NCI-H345 treated with DMSO at 0.1 percent for 48 hours (cell line): ENCODE data around the gene GPR107.

Experiments used
- DNase-seq: peaks from one replicate; lab custom pipeline; 2025; ENCODE audit not compliant: unreplicated experiment; lab: John Stamatoyannopoulos, UW

Gene GPR107

DNA sequence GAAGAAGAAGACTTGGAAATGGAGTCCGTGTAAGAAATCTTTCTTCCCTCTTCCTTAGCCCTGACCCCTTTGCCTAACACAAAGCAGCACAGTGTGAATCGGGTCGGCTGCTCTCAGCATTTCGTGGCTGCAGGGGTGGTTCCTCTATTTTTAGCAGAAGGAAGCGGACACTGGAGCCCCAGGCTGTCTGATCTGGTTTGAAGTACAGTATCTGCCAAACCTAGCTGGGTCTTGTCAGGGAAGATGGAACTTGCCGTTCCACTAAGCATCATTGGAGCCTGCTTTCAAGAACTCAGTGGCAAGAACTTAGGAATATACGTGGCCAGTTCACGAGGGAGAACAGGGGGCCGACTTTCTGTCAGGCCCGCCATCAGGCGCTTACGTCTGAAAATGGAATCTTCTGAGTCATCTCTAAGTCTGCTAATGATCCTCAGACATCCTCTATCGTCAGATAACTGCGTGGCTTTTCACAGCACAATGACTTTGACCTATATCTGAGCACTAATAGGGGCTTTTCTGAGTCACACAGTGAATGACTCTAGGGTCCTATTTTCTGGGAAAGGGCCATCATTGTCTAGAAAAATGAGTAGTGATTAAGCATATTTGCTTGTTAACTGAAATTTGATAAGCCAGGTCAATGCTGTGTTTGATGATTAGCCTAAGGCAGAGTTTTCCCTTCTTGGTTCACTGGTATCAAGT, 75.2 kb downstream of the GPR107 start:
- no peak for DNase-seq

DNA sequence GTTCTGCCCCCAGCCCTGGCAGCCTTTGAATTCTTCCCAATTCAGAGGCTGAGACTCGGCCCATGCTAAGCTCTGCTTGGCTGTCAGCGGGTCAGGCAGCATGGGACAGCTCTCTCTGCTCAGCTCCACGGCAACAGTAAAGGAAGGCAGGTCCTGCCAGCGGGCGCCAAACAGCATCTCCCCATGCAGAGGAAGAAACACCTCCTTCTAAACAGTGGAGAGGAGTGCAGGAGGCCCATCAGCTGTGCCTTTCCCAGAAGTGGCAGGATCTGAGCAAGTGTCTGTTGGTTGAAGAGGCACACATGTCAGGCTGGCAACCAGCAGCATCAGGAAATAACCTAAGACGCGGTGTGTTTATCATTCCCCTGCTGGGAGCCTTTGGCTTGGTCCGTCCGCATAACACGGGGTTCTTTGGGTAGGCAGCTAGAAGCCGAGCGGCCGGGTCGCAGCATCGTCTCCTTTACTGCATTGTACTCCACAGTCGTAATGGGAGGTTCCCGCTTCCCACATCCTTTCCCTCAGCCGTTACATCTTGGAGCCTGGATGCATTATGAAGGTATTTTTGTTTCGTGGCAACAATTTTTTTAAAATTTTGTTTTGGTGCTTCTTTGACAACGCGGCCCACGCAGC, 75.8 kb downstream of the GPR107 start:
- no peak for DNase-seq

DNA sequence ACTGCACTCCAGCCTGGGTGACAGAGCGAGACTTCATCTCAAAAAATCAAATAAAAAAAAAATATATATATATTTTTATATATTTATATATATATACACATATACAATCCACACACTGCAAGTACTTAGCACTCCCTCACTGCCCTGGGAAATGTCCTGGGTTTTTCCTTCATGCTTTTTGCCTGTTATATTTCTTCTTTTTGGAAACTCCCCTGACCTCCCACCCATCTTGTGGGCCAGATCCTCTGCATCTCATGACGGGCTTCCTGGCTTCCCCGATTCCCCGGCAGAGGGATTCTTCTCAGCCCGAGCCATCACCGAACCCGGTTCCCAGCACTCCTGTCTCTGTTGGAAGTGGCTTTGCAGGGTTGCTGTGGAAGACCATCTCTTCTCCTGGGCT, 79.0 kb downstream of the GPR107 start:
- no peak for DNase-seq

DNA sequence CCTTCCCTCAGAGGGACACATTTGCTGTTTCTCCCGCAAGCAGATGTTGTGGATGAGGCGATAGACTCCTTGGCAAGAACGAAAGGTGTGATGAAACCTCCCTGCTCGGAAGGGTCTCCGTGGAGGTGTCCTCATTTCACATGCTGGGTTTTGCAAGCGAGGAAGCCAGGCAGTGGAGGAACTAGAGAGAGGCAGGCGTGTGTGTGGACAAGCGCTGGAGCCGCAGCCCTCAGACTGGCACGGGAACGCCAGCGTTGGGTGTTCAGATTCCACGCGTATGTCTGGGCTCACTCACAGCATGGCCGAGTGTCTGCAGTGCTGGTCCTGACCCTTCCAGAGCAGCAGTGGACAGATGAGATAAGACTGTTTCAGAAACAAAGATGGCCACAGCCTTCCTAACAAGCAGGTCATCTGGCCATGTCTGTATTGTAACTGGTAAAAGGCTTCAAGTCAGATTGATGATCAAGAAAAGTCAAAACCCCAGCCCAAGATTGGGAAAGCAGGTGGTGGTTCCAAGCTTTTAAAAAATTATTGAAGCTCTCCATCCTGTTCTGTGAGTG, 83.5 kb downstream of the GPR107 start:
- DNase-seq, result no peak

DNA sequence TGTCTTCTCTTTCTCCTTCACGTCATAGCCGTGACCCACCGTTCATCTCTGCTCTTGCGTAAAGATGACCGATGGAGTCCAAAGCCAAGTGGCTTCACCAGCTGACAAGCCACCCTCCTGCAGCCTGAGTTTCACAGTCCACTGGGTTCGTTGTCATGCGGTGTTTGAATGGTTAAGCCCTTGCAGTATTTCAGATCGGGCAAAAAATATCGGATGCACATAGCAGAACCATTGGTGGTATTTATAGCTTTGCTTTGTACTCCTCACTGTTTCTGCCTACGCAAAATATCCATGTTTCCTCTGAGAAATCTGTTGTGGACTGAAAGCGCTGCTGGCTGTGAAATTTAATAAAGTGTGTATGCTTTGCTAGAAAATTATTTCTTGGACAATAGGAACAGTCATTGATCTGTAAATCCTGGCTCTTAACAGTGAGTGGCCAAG, 84.0 kb downstream of the GPR107 start:
- no peak for DNase-seq

DNA sequence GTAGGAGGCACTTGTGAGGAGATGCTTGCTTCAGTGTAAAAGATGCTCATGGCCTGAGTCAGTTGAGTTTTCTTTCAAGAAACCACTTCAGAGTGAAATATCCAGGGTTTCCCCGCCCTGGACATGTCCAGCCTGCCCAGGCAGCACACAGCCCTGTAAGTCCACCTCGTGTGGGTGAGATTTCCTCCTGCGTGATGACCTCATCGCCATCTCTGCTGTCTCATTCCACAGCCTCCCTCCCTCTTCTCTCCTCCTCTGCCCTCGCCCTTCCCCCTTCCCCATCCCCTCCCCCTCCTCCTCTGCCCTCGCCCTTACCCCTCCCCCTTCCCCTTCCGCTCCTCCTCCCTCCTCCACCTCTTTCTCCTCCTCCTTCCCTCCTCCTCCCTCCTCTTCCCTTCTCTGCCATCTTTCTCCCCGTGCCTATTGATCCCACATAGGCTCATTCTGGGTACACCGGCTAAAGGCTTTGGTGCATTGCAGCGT, 84.5 kb downstream of the GPR107 start:
- no peak for DNase-seq

DNA sequence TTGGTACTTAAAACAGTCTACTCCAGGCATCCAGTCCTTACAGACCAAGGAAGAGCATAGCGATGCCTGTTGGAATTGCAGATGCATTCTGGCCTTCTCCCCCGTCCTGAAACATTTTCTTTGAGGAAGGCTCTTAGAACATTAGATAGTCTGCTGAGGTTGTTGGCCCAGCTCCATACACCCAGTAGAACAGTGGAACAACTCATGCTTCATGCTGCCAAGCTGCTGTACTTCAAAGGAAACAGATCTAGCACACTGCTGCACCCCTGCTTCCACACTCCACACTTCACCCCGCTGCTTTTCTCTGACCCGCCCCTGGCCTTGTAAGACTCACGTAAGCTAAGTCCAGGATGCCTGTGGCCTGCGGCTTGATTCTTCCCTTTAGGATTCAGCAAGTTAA, 85.1 kb downstream of the GPR107 start:
- peak; percentile 42 for DNase-seq

DNA sequence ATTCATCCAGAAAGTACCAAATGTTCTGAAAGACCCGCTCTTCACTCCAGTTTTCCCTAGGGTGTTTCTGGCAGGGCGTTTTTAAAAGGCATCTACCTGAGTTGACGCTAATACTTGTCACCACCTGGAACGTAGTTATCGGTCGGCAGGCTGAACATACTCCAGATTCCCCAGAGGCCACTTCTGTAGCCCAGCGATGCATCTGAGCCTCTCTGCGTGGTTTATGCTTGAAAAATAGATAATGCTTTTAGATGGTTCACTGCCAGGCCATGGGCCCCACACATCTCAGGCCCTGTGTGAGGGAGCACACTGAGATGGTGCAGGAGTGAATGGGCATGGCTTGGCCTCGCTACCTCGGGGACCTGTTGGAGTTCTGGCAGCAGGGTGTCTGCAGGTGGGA, 85.5 kb downstream of the GPR107 start:
- DNase-seq, result peak; percentile 63

DNA sequence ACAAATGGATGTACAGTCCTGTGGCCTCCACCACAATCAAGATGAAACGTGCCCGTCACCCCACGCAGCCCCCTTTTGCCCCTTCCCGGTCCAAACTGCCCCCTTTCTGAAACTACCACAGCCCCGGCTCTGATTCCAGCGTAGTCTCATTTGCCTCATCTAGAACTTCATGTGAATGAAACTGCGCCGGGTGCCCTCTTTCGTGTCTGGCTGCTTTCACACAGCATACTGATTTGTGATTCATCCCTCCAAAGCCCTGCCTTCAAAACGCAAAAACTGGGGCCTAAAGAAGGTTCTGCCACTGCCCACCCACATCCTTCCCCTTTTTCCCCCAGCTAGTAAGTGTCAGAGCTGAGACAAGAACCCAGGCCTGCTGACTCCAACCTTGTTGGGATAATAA, 87.0 kb downstream of the GPR107 start:
- DNase-seq, result no peak

DNA sequence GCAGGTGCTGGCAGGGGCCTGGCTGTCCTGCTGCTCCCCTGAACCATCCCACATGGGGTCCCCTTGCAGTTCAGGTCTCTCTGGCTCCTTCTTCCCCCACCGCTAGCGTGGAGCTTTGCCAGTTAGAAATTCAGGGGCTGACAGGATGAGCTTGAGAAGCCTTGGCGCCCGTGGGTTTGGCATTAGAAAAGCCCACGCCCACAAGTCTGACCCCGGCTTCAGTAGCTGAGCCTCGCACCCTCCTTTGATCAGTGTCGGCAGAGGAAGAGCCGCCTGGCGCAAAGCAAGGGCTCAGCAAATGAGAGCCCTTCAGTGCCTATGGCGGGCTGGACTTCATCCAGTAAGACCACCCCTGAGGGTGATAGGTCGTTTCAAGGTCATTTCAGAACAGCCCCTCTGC, 88.3 kb downstream of the GPR107 start:
- DNase-seq, result no peak

DNA sequence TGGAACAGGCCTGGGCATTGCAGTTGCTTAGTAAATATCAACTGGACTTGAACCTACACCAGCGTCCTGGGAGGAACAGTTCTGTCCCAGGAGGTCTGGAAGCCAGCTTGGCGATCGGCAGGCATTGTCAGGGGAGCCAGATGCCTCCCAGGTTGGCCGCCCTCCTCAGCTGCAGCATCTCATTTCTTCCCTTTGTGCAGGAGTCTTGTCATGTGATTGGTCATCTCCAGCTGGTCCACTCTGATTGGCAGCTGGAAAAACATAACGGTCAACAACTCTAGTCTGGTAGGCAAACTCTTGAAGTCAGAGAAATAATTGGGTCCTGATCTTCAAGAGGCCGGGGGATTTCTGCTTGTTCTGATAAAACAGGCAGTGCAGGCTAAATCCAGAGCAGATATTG, 88.9 kb downstream of the GPR107 start:
- DNase-seq, result no peak

DNA sequence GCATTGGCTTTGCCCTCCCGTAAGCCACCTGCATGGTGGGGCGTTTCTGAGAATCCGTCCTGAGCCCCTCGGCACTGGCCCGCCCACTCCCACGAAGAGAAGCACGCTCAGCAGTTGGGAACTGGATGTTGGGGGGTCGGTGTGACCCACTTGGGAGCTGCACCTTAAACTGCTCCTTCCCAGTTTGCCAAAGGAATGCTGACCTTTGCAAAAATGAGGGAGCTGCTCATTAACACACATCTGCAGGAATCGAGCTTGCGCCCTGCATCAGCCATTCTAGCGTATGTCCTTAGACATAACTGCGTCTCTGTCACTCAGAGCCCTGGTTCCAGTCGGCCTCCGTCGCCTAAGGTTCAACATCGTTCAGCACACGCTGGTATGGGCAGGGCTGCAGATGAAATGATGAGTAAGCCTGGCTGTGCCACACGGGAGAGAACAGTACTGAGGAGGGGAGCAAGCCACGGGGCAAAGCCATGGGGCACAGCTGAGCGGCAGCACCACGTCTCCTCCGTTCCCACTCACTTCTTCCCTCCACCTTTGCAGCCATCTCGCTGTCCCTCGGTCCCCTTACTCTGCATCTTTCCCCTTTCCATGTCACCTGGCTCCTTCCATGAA, 89.7 kb downstream of the GPR107 start:
- DNase-seq, result no peak

DNA sequence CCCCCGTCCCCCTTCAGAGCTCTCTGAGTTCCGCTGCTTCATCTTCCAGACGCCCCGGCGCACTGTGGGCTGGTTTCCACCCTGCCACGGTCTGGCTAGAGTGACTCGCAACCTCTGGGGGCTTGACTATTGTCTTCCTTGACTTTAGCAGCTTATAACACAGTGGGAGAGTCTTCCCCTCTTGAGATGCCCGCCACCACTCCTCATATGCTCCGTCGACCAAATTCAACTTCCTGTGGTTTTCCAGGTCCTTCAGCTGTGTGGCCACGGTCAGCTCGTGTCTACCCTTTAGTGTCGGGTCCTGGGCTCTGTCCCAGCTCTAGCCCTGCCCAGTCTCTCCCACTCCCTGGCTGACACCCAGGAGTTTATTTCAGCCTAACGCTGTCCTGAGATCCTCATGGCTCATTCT, 90.3 kb downstream of the GPR107 start:
- no peak for DNase-seq

DNA sequence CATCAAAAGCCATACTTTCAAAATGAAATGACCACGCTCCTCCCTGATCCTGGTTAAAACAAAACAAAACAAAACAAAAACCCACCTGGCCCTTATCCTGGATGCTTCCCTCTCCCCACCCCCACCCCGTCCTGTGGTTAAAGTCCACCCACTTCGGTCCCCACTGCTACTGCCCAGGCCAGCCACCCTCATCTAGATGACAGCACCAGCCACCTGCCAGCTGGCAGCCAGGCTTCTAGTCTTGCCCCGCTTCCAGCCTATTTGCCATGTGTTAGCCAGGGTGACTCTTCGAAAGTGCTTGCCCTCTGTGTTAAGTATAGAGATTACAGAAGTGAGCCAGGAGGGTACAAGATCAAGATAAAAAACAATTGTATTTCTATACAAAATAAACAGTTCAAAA, 91.0 kb downstream of the GPR107 start:
- DNase-seq, result no peak

DNA sequence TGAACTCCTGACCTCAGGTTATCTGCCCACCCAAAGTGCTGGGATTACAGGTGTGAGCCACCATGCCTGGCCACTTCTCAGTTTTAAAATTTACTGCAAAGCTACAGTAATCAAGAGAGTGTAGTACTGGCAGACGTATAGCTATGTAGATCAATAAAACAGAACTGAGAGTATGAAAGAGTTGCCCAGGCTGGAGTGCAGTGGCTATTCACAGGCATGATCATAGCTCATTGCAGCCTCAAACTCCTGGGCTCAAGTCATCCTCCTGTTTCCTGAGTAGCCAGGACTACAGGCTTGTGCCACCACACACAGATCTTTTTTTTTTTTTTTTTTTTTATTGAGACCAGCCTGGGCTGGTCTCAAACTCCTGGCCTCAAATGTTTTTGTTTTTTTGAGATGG, 92.0 kb downstream of the GPR107 start:
- DNase-seq, result no peak

DNA sequence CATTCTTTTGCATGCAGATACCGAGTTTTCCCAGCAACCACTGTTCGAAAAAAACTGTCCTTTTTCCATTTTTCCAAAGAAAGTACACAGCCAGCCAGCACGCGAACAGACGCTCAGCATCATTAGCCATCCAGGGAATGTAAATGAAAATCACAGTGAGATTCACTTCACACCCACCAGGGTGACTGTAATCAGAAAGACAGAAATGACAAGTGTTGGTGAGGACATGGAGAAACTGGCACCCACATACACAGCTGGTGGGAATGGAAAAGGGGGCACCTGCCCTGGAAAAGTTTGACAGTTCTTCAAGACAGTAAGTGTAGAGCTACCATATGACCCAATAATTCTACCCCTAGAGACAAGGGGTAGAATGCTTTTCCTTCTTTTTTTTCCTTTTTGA, 93.5 kb downstream of the GPR107 start:
- no peak for DNase-seq

DNA sequence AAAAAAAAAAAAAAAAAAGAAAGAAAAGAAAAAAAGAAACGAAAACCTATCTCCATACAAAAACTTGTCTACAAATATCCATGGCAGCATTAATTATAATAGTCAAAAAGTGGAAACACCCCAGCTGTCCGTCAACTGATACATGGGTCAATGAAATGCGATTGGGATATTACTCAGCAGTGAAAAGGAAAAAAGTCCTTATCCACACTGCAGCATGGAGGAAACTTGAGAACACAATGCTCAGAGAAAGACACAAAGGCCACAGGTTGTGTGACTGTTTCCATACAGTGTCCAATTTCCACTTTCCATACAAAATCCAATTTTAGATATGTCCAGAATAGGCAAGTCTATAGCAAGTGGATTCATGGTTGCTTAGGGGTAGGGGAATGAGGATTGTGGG, 94.2 kb downstream of the GPR107 start:
- no peak for DNase-seq

DNA sequence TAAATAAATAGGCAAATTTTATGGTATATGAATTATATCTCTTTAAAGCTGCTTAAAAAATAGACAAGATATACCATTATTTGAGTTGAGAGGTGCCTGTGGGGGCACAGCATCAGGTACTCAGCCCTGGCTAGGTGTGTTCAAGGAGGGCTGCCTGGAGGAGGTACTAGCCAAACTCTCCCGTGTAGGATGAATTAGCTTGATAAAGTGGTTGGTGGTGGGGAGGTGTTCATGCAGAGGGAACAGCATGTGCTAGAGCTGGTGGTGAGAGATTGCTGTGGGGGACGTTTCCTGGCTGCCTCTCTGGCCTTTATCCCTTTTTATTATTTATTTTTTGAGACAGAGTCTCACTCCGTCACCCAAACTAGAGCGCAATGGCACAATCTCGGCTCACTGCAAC, 95.3 kb downstream of the GPR107 start:
- DNase-seq, result no peak

DNA sequence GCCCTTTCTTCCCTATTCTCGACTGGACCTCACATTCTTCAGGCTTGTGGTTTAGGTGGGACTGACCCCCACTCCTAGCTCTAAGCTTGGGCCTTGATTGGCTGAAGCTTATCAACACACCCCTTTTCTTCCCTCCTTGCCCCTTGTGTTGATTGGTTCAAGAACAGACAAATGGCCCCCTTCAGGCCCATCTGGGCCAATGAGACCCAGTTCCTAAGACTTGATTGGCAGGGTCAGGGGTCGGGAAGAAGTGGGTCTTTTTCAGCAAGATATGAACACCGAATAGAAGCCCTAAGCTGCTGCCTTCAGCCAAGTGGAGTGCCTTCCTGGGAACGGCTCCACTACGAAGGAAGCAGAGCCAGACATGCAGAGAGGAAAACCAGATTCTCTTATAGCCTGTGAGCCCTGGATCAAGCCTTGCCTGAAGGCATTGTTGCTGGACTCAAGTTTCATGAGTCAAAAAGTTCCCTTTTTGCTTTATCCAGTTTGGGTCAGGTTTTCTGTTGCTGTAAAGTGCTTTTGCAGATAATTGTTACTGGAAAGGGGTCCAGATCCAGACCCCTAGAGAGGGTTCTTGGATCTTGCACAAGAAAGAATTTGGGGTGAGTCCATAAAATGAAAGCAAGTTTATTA, 96.1 kb downstream of the GPR107 start:
- no peak for DNase-seq

DNA sequence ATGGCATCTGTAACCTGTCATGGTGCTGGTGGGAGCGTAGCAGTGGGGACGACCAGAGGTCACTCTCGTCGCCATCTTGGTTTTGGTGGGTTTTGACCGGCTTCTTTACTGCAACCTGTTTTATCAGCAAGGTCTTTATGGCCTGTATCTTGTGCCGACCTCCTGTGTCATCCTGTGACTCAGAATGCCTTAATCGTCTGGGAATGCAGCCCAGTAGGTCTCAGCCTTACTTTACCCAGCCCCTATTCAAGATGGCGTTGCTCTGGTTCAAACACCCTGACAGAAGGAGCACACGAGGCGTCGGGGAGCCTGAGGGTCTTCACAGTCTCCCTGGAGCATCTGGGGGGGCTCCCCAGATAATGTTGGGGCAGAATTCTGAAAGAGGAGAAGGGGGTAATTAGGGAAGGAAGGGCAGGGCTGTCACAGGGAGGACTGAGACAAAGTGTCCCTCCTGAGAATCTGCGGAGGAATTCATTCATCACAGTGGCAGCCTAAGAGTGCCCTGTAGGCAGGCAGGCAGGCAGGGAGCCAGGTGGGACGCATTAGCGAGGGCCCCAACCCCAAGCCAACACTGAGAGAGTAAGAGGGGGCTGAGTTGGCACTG, 97.2 kb downstream of the GPR107 start:
- DNase-seq, result no peak

DNA sequence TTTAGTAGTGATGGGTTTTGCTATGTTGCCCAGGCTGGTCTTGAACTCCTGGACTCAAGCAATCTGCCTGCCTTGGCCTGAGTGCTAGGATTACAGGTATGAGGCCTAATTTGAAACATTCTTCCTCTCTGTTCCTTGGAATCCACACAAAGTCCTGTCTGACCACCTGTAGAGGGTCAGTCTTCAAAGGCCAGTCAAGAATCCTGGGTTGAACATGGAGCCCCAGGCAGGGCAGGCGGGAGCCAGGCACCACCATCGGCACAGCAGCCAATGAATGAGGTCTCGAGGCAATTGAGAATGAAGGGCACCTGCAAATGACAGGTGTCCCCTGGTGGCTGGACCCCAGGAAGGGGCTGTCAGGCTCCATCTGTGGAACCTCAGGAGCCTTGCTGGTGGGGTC, 101.1 kb downstream of the GPR107 start:
- DNase-seq, result no peak
